A549 (cell line): ENCODE data around the gene SWAP70. TPM values are rescaled to one million over a fixed set of nuclear protein-coding genes. Genes with fewer than 3 reads are reported as not detected.

ENCODE experiments used
- ATAC-seq, 2 experiments: fragments of 200-7000 bp in 1 of 2; fragments of >200 bp in 1 of 2; cut with Nextera tagmentation in 1 of 2; cut with Tn5 transposase in 1 of 2; 3 replicates each; pipeline versions ENCODE4 v1.8.0 to v1.9.1; 2018 to 2020; ENCODE audit warnings: mild to moderate bottlenecking in 1 of 2, moderate library complexity in 1 of 2
- CTCF ChIA-PET: fragments of 300-600 bp; sonication (Branson Sonifier 250); formaldehyde crosslinking; extraction: SDS; loops from one replicate; lab custom pipeline; 2021; ENCODE audit warnings: antibody characterized with exemption, inconsistent platforms; lab: Yijun Ruan, JAX
- POLR2A ChIA-PET: fragments of 350-600 bp; formaldehyde crosslinking; extraction: SDS; loops from one replicate; lab custom pipeline; 2021; ENCODE audit warnings: antibody characterized with exemption, inconsistent platforms; lab: Yijun Ruan, JAX
- DNase-seq, 2 experiments: peaks; one replicate each; pipeline versions ENCODE4 v3.0.0 to v3.0.0-alpha.2; 2011 to 2016; ENCODE audit warnings: low read depth in 1 of 2, low spot score in 1 of 2
- FAIRE-seq: peaks from 2 replicates; lab custom pipeline; 2011; peaks lifted over from hg19 to GRCh38; lab: Jason Lieb, UNC
- H3K27ac ChIP-seq, 2 experiments: fragments of >200 bp; sonication (Bioruptor Twin); formaldehyde crosslinking; 3 replicates each; pipeline ENCODE4 v1.5.1; 2016 to 2017
- H3K4me1 ChIP-seq: fragments of >200 bp; sonication (Bioruptor Twin); formaldehyde crosslinking; 3 replicates; pipeline ENCODE4 v1.6.1; 2016
- H3K4me2 ChIP-seq: fragments of >200 bp; sonication (Bioruptor Twin); formaldehyde crosslinking; 3 replicates; pipeline ENCODE4 v1.6.1; 2016
- H3K4me3 ChIP-seq: fragments of >200 bp; sonication (Bioruptor Twin); formaldehyde crosslinking; 3 replicates; pipeline ENCODE4 v1.5.1; 2016
- H3K9me3 ChIP-seq: fragments of >200 bp; sonication (Bioruptor Twin); formaldehyde crosslinking; 3 replicates; pipeline ENCODE4 v1.6.1; 2016
- BCL3 ChIP-seq: fragments of >200 bp; sonication (Bioruptor Twin); formaldehyde crosslinking; IDR thresholded peaks from 3 replicates; pipeline ENCODE4 v1.6.1; 2016
- BHLHE40 ChIP-seq: IDR thresholded peaks from 2 replicates; pipeline ENCODE4 v1.6.1; 2012; ENCODE audit warnings: low read depth, low read length, inconsistent platforms
- CBX2 ChIP-seq: fragments of 200-600 bp; sonication (generic); IDR thresholded peaks from 2 replicates; pipeline ENCODE4 v1.6.1; 2016; ENCODE audit warnings: low read depth, mild to moderate bottlenecking, borderline replicate concordance
- CEBPB ChIP-seq, 2 experiments: fragments of >200 bp in 1 of 2; sonication (Bioruptor Twin) in 1 of 2; formaldehyde crosslinking in 1 of 2; IDR thresholded peaks; 2 replicates each; pipeline ENCODE4 v1.6.1; 2012 to 2016
- CHD2 ChIP-seq: fragments of 150-350 bp; IDR thresholded peaks from 2 replicates; pipeline ENCODE4 v1.6.1; 2014; ENCODE audit warnings: low read length; ENCODE audit not compliant: partially characterized antibody
- EHF ChIP-seq: fragments of 250-450 bp; sonication (Bioruptor Pico); IDR thresholded peaks from 2 replicates; pipeline ENCODE4 v1.5.0; 2020; ENCODE audit warnings: mild to moderate bottlenecking
- EP300 ChIP-seq, 2 experiments: fragments of >200 bp; sonication (Bioruptor Twin); formaldehyde crosslinking; IDR thresholded peaks; 2 replicates in 1 of 2; 3 replicates in 1 of 2; pipeline ENCODE4 v1.6.1; 2016 to 2017
- FOSB ChIP-seq: fragments of 250-450 bp; sonication (Bioruptor Pico); IDR thresholded peaks from 2 replicates; pipeline ENCODE4 v1.5.0; 2020; ENCODE audit warnings: mild to moderate bottlenecking, moderate library complexity
- FOXS1 ChIP-seq: fragments of 250-450 bp; sonication (Bioruptor Pico); IDR thresholded peaks from 2 replicates; pipeline ENCODE4 v1.5.0; 2020; ENCODE audit warnings: mild to moderate bottlenecking, moderate library complexity
- HMGXB4 ChIP-seq: fragments of 250-450 bp; sonication (Bioruptor Pico); IDR thresholded peaks from 2 replicates; pipeline ENCODE4 v1.5.0; 2021; ENCODE audit warnings: mild to moderate bottlenecking, moderate library complexity, borderline replicate concordance
- HOXA7 ChIP-seq: fragments of 250-450 bp; sonication (Bioruptor Pico); IDR thresholded peaks from 2 replicates; pipeline ENCODE4 v1.5.0; 2020; ENCODE audit warnings: mild to moderate bottlenecking, moderate library complexity
- KDM1A ChIP-seq: fragments of 200-600 bp; sonication (generic); IDR thresholded peaks from 2 replicates; pipeline ENCODE4 v1.6.1; 2016; ENCODE audit warnings: low read depth, mild to moderate bottlenecking
- MAX ChIP-seq: IDR thresholded peaks from 2 replicates; pipeline ENCODE4 v1.6.1; 2012
- MYC ChIP-seq: IDR thresholded peaks from 2 replicates; pipeline ENCODE4 v1.6.1; 2012; ENCODE audit warnings: mild to moderate bottlenecking, inconsistent platforms, low read length, improper control_type of control experiment, borderline replicate concordance
- NFE2L2 ChIP-seq: fragments of 150-350 bp; conservative IDR thresholded peaks from 2 replicates; pipeline ENCODE4 v1.6.1; 2014; ENCODE audit warnings: low read length
- PHF8 ChIP-seq: fragments of 200-600 bp; sonication (generic); IDR thresholded peaks from 2 replicates; pipeline ENCODE4 v1.6.1; 2016; ENCODE audit warnings: low read depth, mild to moderate bottlenecking, antibody characterized with exemption, moderate library complexity, borderline replicate concordance
- RARB ChIP-seq: fragments of 250-450 bp; sonication (Bioruptor Pico); IDR thresholded peaks from 2 replicates; pipeline ENCODE4 v1.8.0; 2021; ENCODE audit warnings: mild to moderate bottlenecking, moderate library complexity
- RFX5 ChIP-seq: fragments of 450-650 bp; IDR thresholded peaks from 2 replicates; pipeline ENCODE4 v1.7.1; 2014; ENCODE audit warnings: antibody characterized with exemption, mild to moderate bottlenecking, moderate library complexity
- SMC3 ChIP-seq: fragments of >200 bp; sonication (Bioruptor Twin); formaldehyde crosslinking; IDR thresholded peaks from 3 replicates; pipeline ENCODE4 v1.6.1; 2018; ENCODE audit warnings: inconsistent platforms
- ZSCAN20 ChIP-seq: fragments of 250-450 bp; sonication (Bioruptor Pico); IDR thresholded peaks from 2 replicates; pipeline ENCODE4 v1.8.0; 2022; ENCODE audit warnings: mild to moderate bottlenecking, moderate library complexity
- WGBS: methylation state at CpG from one replicate; pipeline ENCODE4 v1.1.6; 2017; ENCODE audit errors: missing lambda C conversion rate; 5-methylcytosine and 5-hydroxymethylcytosine counted together
- polyA plus RNA-seq, 4 experiments: library from polyadenylated mRNA; depleted of rRNA in 3 of 4; stranded (reverse); fragments of >200 nt; fragmentation: RNase III in 1 of 4; extraction: RNeasy Plus Mini Kit Qiagen cat#74134 plus additional on column Dnase treatment in 1 of 4; gene quantifications; 2 replicates in 3 of 4; 3 replicates in 1 of 4; pipeline ENCODE4 v1.2.3, GENCODE V29; 2011 to 2017

Gene SWAP70
- polyA plus RNA-seq, 2 of the 4 experiments (the other 2 are of a cell fraction), result 24.5 to 25.5 TPM

- TF ChIP-seq BHLHE40, result peak; percentile 96
- TF ChIP-seq MYC, result peak; percentile 99
- no peak for TF ChIP-seq NFE2L2
- no peak for TF ChIP-seq HMGXB4 (CRISPR knock-in tag)
- no peak for TF ChIP-seq RARB
- TF ChIP-seq EHF (CRISPR knock-in tag), result no peak
- TF ChIP-seq MAX, result peak; percentile 100
- peak in 1 of 2 experiments; percentile 49; a peak in 1 of 4 replicates for TF ChIP-seq CEBPB (IDR thresholded peaks at IDR 0.05)
- no peak for TF ChIP-seq HOXA7
Observed at GRCh38 chr11:9759519-9760192, 95.8 kb downstream of the SWAP70 start (continued).

- no peak for ATAC-seq
- CTCF ChIA-PET, result interaction anchor here (0.8 to 4.0 kb wide), 9 partner anchors 9 to 565 kb away, joined by 3 to 106 read pairs (median 5); partner anchors contain the start of gene ADM
- no peak for DNase-seq
- no peak for FAIRE-seq
- no peak for TF ChIP-seq EP300 (IDR thresholded peaks at IDR 0.05)
- WGBS, result 89% methylated on average over 3 of the region's 3 CpGs
- H3K4me1 ChIP-seq, result peaks cover 30% of the 10 kb centered on the region
- POLR2A ChIA-PET, result interaction anchor here (0.9 to 2.8 kb wide), 5 partner anchors 223 to 607 kb away, joined by 3 to 53 read pairs (median 10); partner anchors contain the start of gene ADM
- peak overlapping the region; percentile 70; the same call in 1 of the 3 replicates for H3K4me3 ChIP-seq
- H3K4me2 ChIP-seq, result peak overlapping the region; percentile 99
- H3K27ac ChIP-seq, result peak overlapping the region; percentile 95 to 98
- no peaks in the 10 kb centered on the region for H3K9me3 ChIP-seq
Observed at GRCh38 chr11:9760193-9760575, 96.3 kb downstream of the SWAP70 start.

- 93% methylated on average over 6 of the region's 6 CpGs for WGBS
- ChIA-PET CTCF (interaction anchor here (1.3 to 4.0 kb wide), 4 partner anchors 13 to 564 kb away, joined by 3 to 43 read pairs (median 22); no protein-coding TSS in a partner anchor), POLR2A (no interaction called here)
- Histone ChIP-seq H3K4me1 (peaks cover 31% of the 10 kb centered on the region), H3K4me3 (no peak overlapping the region), H3K4me2 (no peak overlapping the region), H3K9me3 (no peaks in the 10 kb centered on the region), H3K27ac (peak overlapping the region in 1 of 2 experiments; percentile 46; a peak in 3 of 6 replicates)
- DNase-seq (no peak), FAIRE-seq (no peak), ATAC-seq (no peak)
- no peak for TF ChIP-seq RFX5
- TF ChIP-seq CHD2, result no peak
- no peak for TF ChIP-seq BCL3
- TF ChIP-seq FOXS1 (CRISPR knock-in tag), result no peak
- TF ChIP-seq ZSCAN20 (CRISPR knock-in tag), result no peak
- no peak for TF ChIP-seq CBX2
- TF ChIP-seq PHF8, result no peak
- no peak for TF ChIP-seq FOSB (CRISPR knock-in tag)
- no peak for TF ChIP-seq KDM1A
- TF ChIP-seq SMC3, result no peak
Observed at GRCh38 chr11:9761441-9761945, 97.6 kb downstream of the SWAP70 start.
